BE2C (cell line): Measurements from ENCODE around the gene INPP4B.
"Not testable (repeated sequence)": the region's sequence is repeated elsewhere in the genome, so short reads cannot be mapped to it uniquely, and the experiment has no call there.

ENCODE experiments used
- DNase-seq: peaks from one replicate; pipeline ENCODE4 v3.0.0-alpha.2; 2020
- H3K27me3 ChIP-seq: fragments of 250-450 bp; sonication (Bioruptor Pico); 2 replicates; pipeline ENCODE4 v1.5.1; 2020; ENCODE audit warnings: mild to moderate bottlenecking
- H3K36me3 ChIP-seq: fragments of 250-450 bp; sonication (Bioruptor Pico); 2 replicates; pipeline ENCODE4 v1.5.1; 2020; ENCODE audit warnings: mild to moderate bottlenecking
- H3K4me1 ChIP-seq: fragments of 250-450 bp; sonication (Bioruptor Pico); 2 replicates; pipeline ENCODE4 v1.5.1; 2020
- H3K4me3 ChIP-seq: 2 replicates; pipeline ENCODE4 v1.5.1; 2011; ENCODE audit warnings: low read depth, low read length
- H3K9me3 ChIP-seq: fragments of 250-450 bp; sonication (Bioruptor Pico); 2 replicates; pipeline ENCODE4 v1.5.1; 2020
- CTCF ChIP-seq: IDR thresholded peaks from 2 replicates; pipeline ENCODE4 v1.5.1; 2012; ENCODE audit warnings: mild to moderate bottlenecking, low read depth, low read length

INPP4B gene

DNA sequence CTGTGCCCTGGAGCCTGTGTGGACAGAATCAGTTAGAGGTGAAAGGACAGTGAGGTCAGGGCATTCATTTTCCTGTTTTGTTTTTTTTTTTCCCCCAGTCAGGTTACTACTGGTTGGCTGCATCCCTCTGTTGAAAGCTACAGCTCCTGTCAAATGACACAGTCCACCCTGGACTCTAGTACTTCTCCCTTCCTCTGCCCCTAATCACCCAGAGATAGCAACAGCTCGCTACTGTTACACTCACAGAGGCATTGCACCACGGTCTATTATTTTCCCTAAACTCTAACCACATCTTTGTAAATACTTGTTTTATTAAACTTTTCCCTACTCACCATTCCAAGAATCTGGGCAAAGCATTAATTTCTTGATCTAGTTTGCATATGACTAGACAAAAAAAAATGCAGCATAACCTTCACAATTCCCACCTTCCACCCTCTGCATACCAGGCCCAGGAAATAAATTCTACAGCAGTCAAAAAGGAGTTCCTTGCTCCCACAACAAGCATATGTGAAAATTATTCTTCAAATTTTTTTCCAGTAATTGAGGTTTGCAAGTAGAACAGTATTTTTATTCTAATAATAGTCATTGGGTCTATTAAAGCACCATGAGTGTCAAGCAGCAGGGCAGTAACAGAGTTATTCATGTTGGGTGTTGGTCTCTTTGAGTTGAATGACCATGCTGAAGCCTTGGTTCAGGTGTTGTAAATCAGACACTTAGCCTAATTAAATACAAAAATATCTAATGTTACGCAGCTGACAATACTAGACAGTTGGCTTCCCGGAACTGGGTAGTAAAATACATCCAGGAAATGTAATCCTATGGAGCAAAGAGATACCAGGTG, 329.2 kb downstream of the INPP4B start:
- Histone ChIP-seq H3K36me3 (no peaks in the 10 kb centered on the region), H3K4me3 (no peak overlapping the region), H3K4me1 (peaks cover 5% of the 10 kb centered on the region; the same call in 1 of the 2 replicates), H3K27me3 (no peaks in the 10 kb centered on the region), H3K9me3 (no peaks in the 10 kb centered on the region)
- DNase-seq = no peak
- TF ChIP-seq CTCF = no peak

DNA sequence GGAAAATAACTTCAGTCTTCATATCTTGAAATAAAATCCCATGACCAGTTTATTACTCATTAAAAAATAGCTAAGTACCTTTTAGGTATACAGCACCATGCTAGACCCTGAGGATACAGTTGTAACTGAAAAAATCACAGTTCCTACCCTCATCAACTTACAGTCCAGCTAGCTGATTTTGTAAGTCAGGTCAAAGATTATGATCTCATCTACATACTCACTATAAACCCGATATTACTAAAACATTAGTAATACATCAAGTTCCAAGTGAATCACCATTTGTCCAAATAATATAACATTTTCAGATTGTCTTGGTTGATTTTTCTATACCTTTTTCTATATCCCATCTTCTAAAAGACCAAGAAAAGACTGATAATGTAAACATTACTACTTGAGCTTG, 333.9 kb downstream of the INPP4B start:
- H3K4me1 ChIP-seq = no peaks in the 10 kb centered on the region
- no peak overlapping the region for H3K4me3 ChIP-seq
- no peak for TF ChIP-seq CTCF
- no peaks in the 10 kb centered on the region for H3K9me3 ChIP-seq
- H3K27me3 ChIP-seq = no peaks in the 10 kb centered on the region
- H3K36me3 ChIP-seq = no peaks in the 10 kb centered on the region
- DNase-seq = no peak

- no peaks in the 10 kb centered on the region for H3K36me3 ChIP-seq
- H3K4me1 ChIP-seq = no peaks in the 10 kb centered on the region
- no peak for DNase-seq
- no peaks in the 10 kb centered on the region for H3K9me3 ChIP-seq
- no peaks in the 10 kb centered on the region for H3K27me3 ChIP-seq
- no peak overlapping the region for H3K4me3 ChIP-seq
- TF ChIP-seq CTCF = no peak
Observed at GRCh38 chr4:142509881-142510280, 336.2 kb downstream of the INPP4B start.

GRCh38 chr4:142509381-142509780, 336.7 kb downstream of the INPP4B start:
- not testable (repeated sequence) for H3K27me3 ChIP-seq, DNase-seq, H3K4me1 ChIP-seq

GRCh38 chr4:142500966-142501365, 345.1 kb downstream of the INPP4B start:
- peak; percentile 19 for DNase-seq

More at GRCh38 chr4:142509381-142509780, 336.7 kb downstream of the INPP4B start:
- H3K9me3 ChIP-seq, H3K36me3 ChIP-seq, H3K4me3 ChIP-seq: not testable (repeated sequence)

GRCh38 chr4:142497606-142498005, 348.5 kb downstream of the INPP4B start:
- TF ChIP-seq CTCF = no peak
- H3K9me3 ChIP-seq = no peaks in the 10 kb centered on the region
- H3K4me3 ChIP-seq = no peak overlapping the region
- no peaks in the 10 kb centered on the region for H3K36me3 ChIP-seq
- peak; percentile 48 for DNase-seq
- H3K4me1 ChIP-seq = no peaks in the 10 kb centered on the region
- no peaks in the 10 kb centered on the region for H3K27me3 ChIP-seq

More at GRCh38 chr4:142500966-142501365, 345.1 kb downstream of the INPP4B start:
- Histone ChIP-seq H3K9me3 (no peaks in the 10 kb centered on the region), H3K4me3 (no peak overlapping the region), H3K27me3 (no peaks in the 10 kb centered on the region), H3K4me1 (no peaks in the 10 kb centered on the region), H3K36me3 (no peaks in the 10 kb centered on the region)
- TF ChIP-seq CTCF = no peak
